PC-3 (cell line): ENCODE measurements around the gene KLHL36. TPM values are rescaled to one million over a fixed set of nuclear protein-coding genes. Genes with fewer than 3 reads are reported as not detected.

Experiments used
- ATAC-seq: fragments of 200-7000 bp; cut with Tn5 transposase; 2 replicates; pipeline ENCODE4 v1.9.1; 2020; ENCODE audit warnings: mild to moderate bottlenecking, moderate library complexity
- BruUV-seq: library from RNA; stranded (reverse); fragments of 400-500 nt; replicated peaks from 2 replicates; lab custom pipeline; 2021; lab: Mats Ljungman, UMichigan
- CTCF ChIA-PET: fragments of 300-600 bp; sonication (Branson Sonifier 250); formaldehyde crosslinking; loops from one replicate; lab custom pipeline; 2022; ENCODE audit warnings: antibody characterized with exemption; lab: Charles Lee
- POLR2A ChIA-PET: fragments of 300-600 bp; sonication (Branson Sonifier 250); formaldehyde crosslinking; loops from one replicate; lab custom pipeline; 2022; ENCODE audit warnings: antibody characterized with exemption; ENCODE audit not compliant: unreplicated experiment; lab: Charles Lee
- DNase-seq: peaks from one replicate; pipeline ENCODE4 v3.0.0-alpha.2; 2015
- H2AFZ ChIP-seq: fragments of 300-600 bp; sonication (generic); 2 replicates; pipeline ENCODE4 v1.6.0; 2016; ENCODE audit warnings: antibody characterized with exemption, low read length
- H3F3A ChIP-seq: fragments of 300-600 bp; sonication (generic); one replicate; pipeline ENCODE4 v1.6.0; 2017; ENCODE audit warnings: antibody characterized with exemption, low read length, control low read depth, mild to moderate bottlenecking; ENCODE audit not compliant: unreplicated experiment
- H3K27ac ChIP-seq: fragments of 300-600 bp; sonication (generic); 2 replicates; pipeline ENCODE4 v1.5.1; 2016; ENCODE audit warnings: mild to moderate bottlenecking, low read length
- H3K27me3 ChIP-seq: fragments of 300-600 bp; sonication (generic); 2 replicates; pipeline ENCODE4 v1.6.1; 2016; ENCODE audit warnings: low read length, mixed read lengths
- H3K36me3 ChIP-seq: fragments of 300-600 bp; sonication (generic); 2 replicates; pipeline ENCODE4 v1.6.1; 2016; ENCODE audit warnings: low read depth, mixed run types, low read length, mixed read lengths
- H3K4me1 ChIP-seq: fragments of 300-600 bp; sonication (generic); 2 replicates; pipeline ENCODE4 v1.5.1; 2016; ENCODE audit warnings: low read length; ENCODE audit not compliant: insufficient read depth
- H3K4me2 ChIP-seq: fragments of 300-600 bp; sonication (generic); 2 replicates; pipeline ENCODE4 v1.6.0; 2016; ENCODE audit warnings: low read length
- H3K4me3 ChIP-seq: fragments of 300-600 bp; sonication (generic); 2 replicates; pipeline ENCODE4 v1.5.1; 2016; ENCODE audit warnings: mild to moderate bottlenecking, low read length, mixed read lengths
- H3K79me2 ChIP-seq: fragments of 300-600 bp; sonication (generic); 2 replicates; pipeline ENCODE4 v1.6.1; 2017; ENCODE audit warnings: low read length, mixed read lengths
- H3K9ac ChIP-seq: fragments of 300-600 bp; sonication (generic); 2 replicates; pipeline ENCODE4 v1.6.0; 2016; ENCODE audit warnings: mild to moderate bottlenecking, low read length
- H3K9me2 ChIP-seq: fragments of 300-600 bp; sonication (generic); replicated peaks from 2 replicates; pipeline ENCODE4 v1.6.1; 2016; ENCODE audit warnings: mixed run types, low read length, mixed read lengths
- H3K9me3 ChIP-seq: fragments of 300-600 bp; sonication (generic); 2 replicates; pipeline ENCODE4 v1.6.1; 2016; ENCODE audit warnings: low read length, mixed read lengths
- H4K20me1 ChIP-seq: fragments of 300-600 bp; sonication (generic); 2 replicates; pipeline ENCODE4 v1.6.1; 2016; ENCODE audit warnings: low read length, mixed read lengths
- CTCF ChIP-seq: fragments of 300-600 bp; sonication (generic); conservative IDR thresholded peaks from 2 replicates; pipeline ENCODE4 v1.5.1; 2017; ENCODE audit warnings: antibody characterized with exemption, low read depth, mild to moderate bottlenecking, low read length
- EZH2 ChIP-seq: fragments of 300-600 bp; sonication (generic); IDR thresholded peaks from one replicate; pipeline ENCODE4 v1.6.1; 2017; ENCODE audit warnings: antibody characterized with exemption, mild to moderate bottlenecking, low read length; ENCODE audit not compliant: unreplicated experiment
- EZH2phosphoT487 ChIP-seq: fragments of 300-600 bp; sonication (generic); IDR thresholded peaks from 2 replicates; pipeline ENCODE4 v1.6.1; 2018; ENCODE audit warnings: mild to moderate bottlenecking, antibody characterized with exemption, low read length, borderline replicate concordance
- intact Hi-C: fragments of 100-400 bp; cut with micrococcal nuclease; formaldehyde crosslinking; loops from 2 replicates; pipeline ENCODE4 v1.9.0; 2023
- total RNA-seq: library from RNA; depleted of rRNA; stranded (reverse); fragments of >200 nt; gene quantifications from 2 replicates; pipeline ENCODE4 v1.2.3, GENCODE V29; 2014

Gene KLHL36
- total RNA-seq, 1 experiment from 2014 or later: 33.8 TPM

DNA sequence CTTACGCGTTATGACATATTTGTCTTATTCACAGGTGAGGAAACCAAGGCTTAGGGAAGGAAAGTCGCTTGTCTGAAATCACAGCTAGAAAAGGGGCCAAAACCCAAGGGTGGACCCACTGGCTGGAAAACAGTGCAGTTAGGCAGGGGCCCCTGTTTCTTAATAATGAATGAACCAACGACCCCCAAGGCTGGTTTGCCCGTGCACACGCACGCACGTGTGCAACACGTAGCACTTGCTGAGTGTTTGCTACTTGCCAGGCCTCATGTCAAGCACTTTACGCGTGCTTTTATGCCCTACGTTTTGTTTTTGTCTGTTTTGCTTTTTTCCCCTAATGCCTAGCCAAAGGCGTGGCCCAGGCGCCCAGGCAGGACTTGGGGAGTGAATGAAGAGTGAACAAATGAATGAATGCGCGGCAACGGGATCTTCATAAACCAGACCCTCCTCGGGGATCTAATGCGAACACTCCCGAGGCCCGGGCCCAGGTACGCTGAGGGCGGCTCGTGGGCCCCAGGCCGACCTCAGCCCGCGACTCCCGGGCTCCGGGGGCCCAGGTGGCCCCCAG lies 50.9 kb downstream of the KLHL36 start:
- ChIA-PET CTCF (no interaction called here), POLR2A (no interaction called here)
- BruUV-seq: TSS peak; percentile 60
- Histone ChIP-seq H3K4me2 (peak overlapping the region; percentile 97), H2AFZ (peak overlapping the region; percentile 94), H3K27me3 (no peaks in the 10 kb centered on the region), H3F3A (no peaks in the 10 kb centered on the region), H3K4me1 (peaks cover 17% of the 10 kb centered on the region), H3K36me3 (0 out of 2 replicates have a peak, but pooled peaks cover 3% of the 10 kb centered on the region), H3K27ac (no peak overlapping the region), H3K79me2 (peaks cover 44% of the 10 kb centered on the region), H3K9me2 (no peaks in the 10 kb centered on the region), H4K20me1 (peaks cover 35% of the 10 kb centered on the region), H3K9me3 (no peaks in the 10 kb centered on the region), H3K4me3 (peak overlapping the region; percentile 94), H3K9ac (peak overlapping the region; percentile 93)
- no peak for TF ChIP-seq EZH2
- no peak for TF ChIP-seq CTCF
- no peak for TF ChIP-seq EZH2phosphoT487
- ATAC-seq (peak; percentile 44), DNase-seq (peak; percentile 14)
- intact Hi-C loops: no loop called here

- Histone ChIP-seq H3K4me3 (peak within 1 kb of the TSS; percentile 94), H3K9me2 (no peaks in the 10 kb centered on the region), H3K27ac (0 out of 2 replicates have a peak within 1 kb of the TSS, but pooled peaks have one; percentile 18), H3K9me3 (no peaks in the 10 kb centered on the region), H3K79me2 (peaks cover 51% of the 10 kb centered on the region), H3K36me3 (0 out of 2 replicates have a peak, but pooled peaks cover 3% of the 10 kb centered on the region), H3K27me3 (no peaks in the 10 kb centered on the region), H3K9ac (peak within 1 kb of the TSS; percentile 93), H3K4me1 (peaks cover 17% of the 10 kb centered on the region), H3K4me2 (peak within 1 kb of the TSS; percentile 97), H3F3A (no peaks in the 10 kb centered on the region), H2AFZ (peak within 1 kb of the TSS; percentile 94), H4K20me1 (peaks cover 41% of the 10 kb centered on the region)
- DNase-seq (peak; percentile 72), ATAC-seq (peak; percentile 81)
- intact Hi-C loops: no loop called here
- ChIA-PET CTCF (no interaction called here), POLR2A (no interaction called here)
- no TSS peak for BruUV-seq
- TF ChIP-seq EZH2: no peak
- no peak for TF ChIP-seq CTCF
- TF ChIP-seq EZH2phosphoT487: no peak
These were observed 51.6 kb downstream of the KLHL36 start, which contains the start of gene USP10 for GRCh38 chr16:84699712-84700445. USP10 (plus strand) TSS chr16:84700000; CDS start chr16:84700091, 91 bp downstream.
